Adrenal gland (tissue), 12 donors: Measurements from ENCODE around the gene NUBP2. TPM values are rescaled to one million over a fixed set of nuclear protein-coding genes. Genes with fewer than 3 reads are reported as not detected.
A peak's percentile ranks its signal among the peaks of the same experiment; 100 is the strongest.

ENCODE experiments used
- DNase-seq, 7 donors: peaks; one replicate each; pipeline ENCODE4 v3.0.0-alpha.2; 2019 to 2020
- H3K27ac ChIP-seq, 5 donors: fragments of 200-600 bp; sonication (generic) in 4 of 5; 1 replicate in 3 of 5; 2 replicates in 2 of 5; pipeline versions ENCODE4 v1.5.1 to v1.8.0; 2016 to 2020; ENCODE audit warnings: mild to moderate bottlenecking in 1 of 5
- H3K27me3 ChIP-seq: fragments of 200-600 bp; 2 replicates; pipeline ENCODE4 v1.8.0; 2021
- H3K36me3 ChIP-seq, 2 donors: fragments of 200-600 bp; replicated peaks in 1 of 2; 1 replicate in 1 of 2; 2 replicates in 1 of 2; pipeline versions ENCODE4 v1.5.1 to v1.8.0; 2018 to 2022
- H3K4me1 ChIP-seq, 2 donors: fragments of 200-600 bp; replicated peaks in 1 of 2; 1 replicate in 1 of 2; 2 replicates in 1 of 2; pipeline versions ENCODE4 v1.5.1 to v1.8.0; 2018 to 2021
- H3K4me3 ChIP-seq, 4 donors: fragments of 200-600 bp; sonication (generic) in 3 of 4; one replicate each; pipeline ENCODE4 v1.5.1; 2016 to 2018
- H3K9me3 ChIP-seq, 3 donors: fragments of 200-600 bp; sonication (generic) in 1 of 3; replicated peaks in 1 of 3; 1 replicate in 2 of 3; 2 replicates in 1 of 3; pipeline versions ENCODE4 v1.5.1 to v1.8.0; 2016 to 2021
- POLR2A ChIP-seq, 2 donors: fragments of 450-650 bp; IDR thresholded peaks; one replicate each; pipeline ENCODE4 v1.6.1; 2017; ENCODE audit warnings: antibody characterized with exemption in 2 of 2, mild to moderate bottlenecking in 2 of 2, moderate library complexity in 1 of 2
- WGBS, 4 donors: extraction: QIAGEN DNeasy Blood & Tissue Kit in 2 of 4; methylation state at CpG; one replicate each; pipeline versions ENCODE4 v1.1.5 to v1.1.7; 2013 to 2017; 5-methylcytosine and 5-hydroxymethylcytosine counted together
- intact Hi-C, 2 donors: fragments of 100-400 bp; cut with DNase I; formaldehyde crosslinking; loops; one replicate each; pipeline versions ENCODE4 v1.14.1 to v1.15.0; 2022 to 2023
- polyA plus RNA-seq, 3 donors: library from polyadenylated mRNA; stranded (reverse); fragments of 200-250 nt in 2 of 3; fragments of 350-450 nt in 1 of 3; fragmentation: Illumina TruSeq in 1 of 3; extraction: RNeasy Lipid Tissue Mini Kit (QIAGEN cat#74804) in 1 of 3; gene quantifications; one replicate each; pipeline ENCODE4 v1.2.3, GENCODE V29; 2013 to 2014
- total RNA-seq, 9 donors: library from RNA; depleted of rRNA in 4 of 9; stranded (reverse); fragments of >200 nt in 4 of 9; fragments of 120-200 nt in 1 of 9; fragmentation: NEBNext Ultra II Directional in 1 of 9; extraction: Animal tissue kit (Norgen Biotek cat#: 25700) in 1 of 9; gene quantifications; one replicate each; pipeline versions ENCODE4 v1.1.0 to v1.2.4, GENCODE V29; 2013 to 2023
- TF ChIP-seq, protein P1 (sequence below), 6 experiments: fragments of 450-650 bp in 4 of 6; fragments of 200-600 bp in 2 of 6; sonication (generic) in 1 of 6; IDR thresholded peaks; 1 replicate in 5 of 6; 2 replicates in 1 of 6; pipeline versions ENCODE4 v1.5.1 to v1.8.0; 2016 to 2021; ENCODE audit warnings: antibody characterized with exemption in 6 of 6, mild to moderate bottlenecking in 2 of 6, moderate library complexity in 1 of 6
- donor health status: healthy with polysubstance abuse.
- donor health status: Bipolar disorder and iron deficiency.
- donor health status: DM: yes; HTN: yes; CAD: no.
- donor health status: DM: no; HTN: no; CAD: no.
- donor health status: DM: no; HTN: no; CAD: no.
- donor health status: DM: yes; HTN: yes; CAD: no.

Gene NUBP2
- total and polyA plus RNA-seq, 12 donors, result 3.0 to 252 (median 78.7) TPM

- Histone ChIP-seq H3K36me3 (peaks cover 0 to 16% of the 10 kb centered on the region in 2 donors), H3K4me3 (peak overlapping the region in 3 of 4 donors; percentile 30 to 97 (median 59)), H3K9me3 (no peaks in the 10 kb centered on the region), H3K27ac (peak overlapping the region; percentile 35 to 98 (median 86)), H3K27me3 (no peaks in the 10 kb centered on the region), H3K4me1 (peaks cover 40 to 59% of the 10 kb centered on the region in 2 donors)
- intact Hi-C loops, result loop anchor here in 1 of 2 donors (5.0 kb wide), 1 partner anchor 54 kb away; the partner anchor contains the start of genes EME2, MRPS34 and NME3
- 1 to 11% (median 6%) methylated on average over 13 to 96 of the region's 96 CpGs for WGBS, 4 donors
- peak in 4 of 7 donors; percentile 62 to 77 (median 66) for DNase-seq
- TF ChIP-seq, protein P1, sequence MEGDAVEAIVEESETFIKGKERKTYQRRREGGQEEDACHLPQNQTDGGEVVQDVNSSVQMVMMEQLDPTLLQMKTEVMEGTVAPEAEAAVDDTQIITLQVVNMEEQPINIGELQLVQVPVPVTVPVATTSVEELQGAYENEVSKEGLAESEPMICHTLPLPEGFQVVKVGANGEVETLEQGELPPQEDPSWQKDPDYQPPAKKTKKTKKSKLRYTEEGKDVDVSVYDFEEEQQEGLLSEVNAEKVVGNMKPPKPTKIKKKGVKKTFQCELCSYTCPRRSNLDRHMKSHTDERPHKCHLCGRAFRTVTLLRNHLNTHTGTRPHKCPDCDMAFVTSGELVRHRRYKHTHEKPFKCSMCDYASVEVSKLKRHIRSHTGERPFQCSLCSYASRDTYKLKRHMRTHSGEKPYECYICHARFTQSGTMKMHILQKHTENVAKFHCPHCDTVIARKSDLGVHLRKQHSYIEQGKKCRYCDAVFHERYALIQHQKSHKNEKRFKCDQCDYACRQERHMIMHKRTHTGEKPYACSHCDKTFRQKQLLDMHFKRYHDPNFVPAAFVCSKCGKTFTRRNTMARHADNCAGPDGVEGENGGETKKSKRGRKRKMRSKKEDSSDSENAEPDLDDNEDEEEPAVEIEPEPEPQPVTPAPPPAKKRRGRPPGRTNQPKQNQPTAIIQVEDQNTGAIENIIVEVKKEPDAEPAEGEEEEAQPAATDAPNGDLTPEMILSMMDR (IDR thresholded peaks at IDR 0.05), result peak in 2 of 6 experiments; percentile 17 to 31
- TF ChIP-seq POLR2A (IDR thresholded peaks at IDR 0.05), result no peak
Observed at GRCh38 chr16:1825864-1826690, 43.3 kb downstream of the NUBP2 start.

DNA sequence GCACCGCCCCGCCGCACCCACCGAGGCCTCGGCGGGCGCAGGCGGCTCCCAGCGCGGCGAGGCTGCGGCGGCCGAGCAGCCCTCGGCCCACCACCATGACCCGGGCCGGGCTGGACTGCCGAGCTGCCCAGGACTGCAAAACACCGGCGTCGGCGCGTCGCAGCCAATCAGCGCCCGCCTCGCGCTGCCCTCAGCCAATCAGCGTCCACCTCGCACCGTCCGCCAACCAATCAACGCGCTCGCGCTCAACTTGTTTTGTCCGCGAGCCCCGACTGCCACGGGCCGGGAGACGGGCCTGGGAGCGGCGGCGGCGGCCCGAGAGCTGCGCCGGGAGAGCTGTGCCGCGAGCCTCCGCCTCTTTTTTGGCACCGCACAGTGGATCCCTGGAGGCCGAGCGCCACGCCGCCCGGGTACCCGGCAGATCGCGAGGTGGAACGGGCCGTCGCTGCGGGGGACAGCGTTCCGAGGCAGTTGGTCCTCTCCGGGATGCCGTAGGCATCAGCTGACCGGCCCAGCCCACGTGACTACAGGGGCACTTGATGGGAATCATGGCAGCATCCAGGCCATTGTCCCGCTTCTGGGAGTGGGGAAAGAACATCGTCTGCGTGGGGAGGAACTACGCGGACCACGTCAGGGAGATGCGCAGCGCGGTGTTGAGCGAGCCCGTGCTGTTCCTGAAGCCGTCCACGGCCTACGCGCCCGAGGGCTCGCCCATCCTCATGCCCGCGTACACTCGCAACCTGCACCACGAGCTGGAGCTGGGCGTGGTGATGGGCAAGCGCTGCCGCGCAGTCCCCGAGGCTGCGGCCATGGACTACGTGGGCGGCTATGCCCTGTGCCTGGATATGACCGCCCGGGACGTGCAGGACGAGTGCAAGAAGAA lies 44.2 kb downstream of the NUBP2 start, which contains the start of the genes FAHD1 and HAGH:
TSS of gene FAHD1 (plus strand) at position 516 of the 883 bp plus-strand sequence. CDS start at position 549, 33 bp downstream.
TSS of gene HAGH (minus strand) at position 135 of the 883 bp plus-strand sequence. CDS start at position 97, 38 bp downstream.
- Histone ChIP-seq H3K9me3 (no peaks in the 10 kb centered on the region), H3K27ac (peak within 1 kb of the TSS; percentile 72 to 98 (median 86)), H3K4me1 (peaks cover 40 to 59% of the 10 kb centered on the region in 2 donors), H3K27me3 (no peaks in the 10 kb centered on the region), H3K4me3 (peak within 1 kb of the TSS; percentile 62 to 99 (median 86)), H3K36me3 (peaks cover 0 to 10% of the 10 kb centered on the region in 2 donors)
- DNase-seq, result peak; percentile 93 to 97 (median 95)
- 1% methylated on average over 25 to 104 of the region's 104 CpGs; no CpG with 5 or more reads in 1 of the 4 donors for WGBS, 4 donors
- peak in 1 of 2 donors; percentile 60 for TF ChIP-seq POLR2A (IDR thresholded peaks at IDR 0.05)
- TF ChIP-seq, protein P1 (IDR thresholded peaks at IDR 0.05), result peak in 1 of 6 experiments; percentile 3
- intact Hi-C loops, result loop anchor here in 1 of 2 donors (5.0 kb wide), 1 partner anchor 55 kb away; the partner anchor contains the start of genes EME2, MRPS34 and NME3

GRCh38 chr16:1828645-1829410 lies 46.1 kb downstream of the NUBP2 start:
- Histone ChIP-seq H3K36me3 (no peaks in the 10 kb centered on the region), H3K9me3 (no peaks in the 10 kb centered on the region), H3K27me3 (no peaks in the 10 kb centered on the region), H3K4me3 (no peak overlapping the region), H3K4me1 (peaks cover 40 to 54% of the 10 kb centered on the region in 2 donors), H3K27ac (peak overlapping the region in 1 of 5 donors; percentile 9)
- DNase-seq, result no peak
- intact Hi-C loops, result loop anchor here in 1 of 2 donors (5.0 kb wide), 1 partner anchor 57 kb away; the partner anchor contains the start of genes EME2, MRPS34 and NME3
- 75 to 81% (median 76%) methylated on average over 10 to 11 of the region's 11 CpGs for WGBS, 4 donors
- TF ChIP-seq, protein P1 (IDR thresholded peaks at IDR 0.05), result no peak
- TF ChIP-seq POLR2A (IDR thresholded peaks at IDR 0.05), result no peak
